Limb (tissue), 2 donors: Measurements from ENCODE around the gene FARSB.
"Not testable (repeated sequence)": the region's sequence is repeated elsewhere in the genome, so short reads cannot be mapped to it uniquely, and the experiment has no call there.

Experiments
- DNase-seq, 2 donors: peaks; one replicate each; pipeline ENCODE4 v3.0.0-alpha.2; 2016; ENCODE audit errors: extremely low spot score in 2 of 2

FARSB gene

GRCh38 chr2:222608081-222608480, 47.8 kb downstream of the FARSB start:
- DNase-seq = no peak

GRCh38 chr2:222606306-222606705, 49.6 kb downstream of the FARSB start:
- DNase-seq = no peak

- DNase-seq = no peak
Measured at GRCh38 chr2:222604749-222605515, 51.0 kb downstream of the FARSB start.

- no peak for DNase-seq
Measured at GRCh38 chr2:222603501-222603900, 52.4 kb downstream of the FARSB start.

DNA sequence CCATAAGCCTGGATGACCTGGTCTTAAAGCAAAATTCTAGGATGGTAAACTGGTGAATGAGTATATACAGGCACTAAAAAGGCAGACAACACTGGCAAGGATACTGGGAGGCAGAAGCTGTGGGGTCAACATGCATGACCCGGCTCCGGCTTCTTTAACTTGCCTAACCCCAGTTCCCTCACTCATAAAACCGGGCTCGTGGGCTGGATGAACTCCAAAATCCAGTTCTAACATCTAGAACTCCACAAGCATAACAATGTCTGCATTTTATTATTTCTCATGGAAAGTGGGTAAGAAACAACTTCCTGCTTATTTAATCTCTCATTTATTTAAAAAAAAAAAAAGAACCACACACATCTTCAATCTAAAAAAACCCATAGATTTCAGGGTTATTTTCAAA, 57.3 kb downstream of the FARSB start:
- no peak for DNase-seq

DNA sequence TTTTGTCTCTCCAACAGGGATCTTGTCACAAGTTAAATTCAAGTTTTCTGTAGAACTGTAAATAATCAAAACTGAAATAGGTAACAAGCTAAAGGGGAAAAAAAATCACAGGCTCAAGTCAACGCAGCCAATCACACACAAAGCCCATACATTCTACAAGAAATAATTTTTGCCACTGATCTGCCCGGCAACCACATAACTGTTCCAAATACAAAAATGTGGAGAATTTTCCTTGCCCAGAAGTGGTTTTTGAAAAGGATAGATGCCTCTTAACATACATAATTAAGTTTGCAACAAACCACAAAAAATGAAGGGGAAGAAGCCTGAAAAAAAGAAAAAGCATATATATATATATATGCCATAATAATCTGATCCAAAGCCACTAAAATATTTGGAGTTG, 60.3 kb downstream of the FARSB start:
- no peak for DNase-seq

GRCh38 chr2:222594679-222595078, 61.2 kb downstream of the FARSB start:
- DNase-seq = no peak

- DNase-seq = no peak
Measured at GRCh38 chr2:222592176-222592575, 63.7 kb downstream of the FARSB start.

DNA sequence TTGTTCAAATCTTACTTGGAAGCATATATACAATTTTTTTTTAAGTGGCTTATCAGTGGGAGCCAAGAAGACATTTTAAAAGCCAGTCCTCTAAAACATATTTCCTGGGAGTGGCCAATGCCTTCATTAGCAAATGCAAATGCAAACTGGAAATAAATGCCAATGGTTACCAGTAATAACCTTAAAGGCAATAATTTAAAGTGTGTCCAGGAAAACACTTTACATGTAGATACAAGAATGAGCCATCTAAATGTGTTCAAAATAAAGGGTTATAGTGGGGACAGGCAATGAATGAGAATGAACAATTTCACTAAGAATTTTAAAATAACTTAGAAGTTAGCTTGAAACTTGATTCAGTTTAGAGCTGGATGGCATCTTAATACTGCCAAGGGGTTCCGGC, 64.2 kb downstream of the FARSB start:
- DNase-seq = no peak

DNA sequence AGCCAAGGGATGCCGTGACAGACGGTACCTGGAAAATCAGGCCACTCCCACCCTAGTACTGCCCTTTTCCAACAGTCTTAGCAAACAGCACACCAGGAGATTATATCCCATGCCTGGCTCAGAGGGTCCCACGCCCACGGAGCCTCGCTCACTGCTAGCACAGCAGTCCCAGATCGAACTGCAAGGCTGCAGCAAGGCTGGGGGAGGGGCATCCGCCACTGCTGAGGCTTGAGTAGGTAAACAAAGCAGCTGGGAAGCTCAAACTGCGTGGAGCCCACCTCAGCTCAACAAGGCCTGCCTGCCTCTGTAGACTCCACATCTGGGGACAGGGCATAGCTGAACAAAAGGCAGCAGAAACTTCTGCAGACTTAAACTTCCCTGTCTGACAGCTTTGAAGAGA, 71.3 kb downstream of the FARSB start:
- not testable (repeated sequence) for DNase-seq

DNA sequence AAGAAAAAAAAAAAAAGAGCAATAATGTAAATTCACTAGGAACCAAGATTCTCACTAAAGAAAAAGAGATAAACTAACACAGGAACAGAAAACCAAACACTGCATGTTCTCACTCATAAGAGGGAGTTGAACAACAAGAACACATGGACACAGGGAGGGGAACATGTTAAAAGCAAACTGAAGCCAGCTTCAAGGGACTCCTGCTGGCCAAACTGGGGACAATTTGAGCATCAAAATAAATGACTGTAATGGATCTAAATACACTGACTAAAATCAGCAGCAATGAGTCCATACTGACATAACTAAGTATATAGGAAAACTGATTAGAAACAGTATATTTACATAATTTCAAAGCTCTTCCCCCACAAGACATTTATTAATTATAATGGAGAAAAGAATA, 73.0 kb downstream of the FARSB start:
- no peak for DNase-seq

- DNase-seq = no peak
Measured at GRCh38 chr2:222577341-222577740, 78.6 kb downstream of the FARSB start.

- DNase-seq = no peak
Measured at GRCh38 chr2:222576171-222577081, 79.5 kb downstream of the FARSB start.

GRCh38 chr2:222575618-222576017, 80.3 kb downstream of the FARSB start:
- no peak for DNase-seq

DNA sequence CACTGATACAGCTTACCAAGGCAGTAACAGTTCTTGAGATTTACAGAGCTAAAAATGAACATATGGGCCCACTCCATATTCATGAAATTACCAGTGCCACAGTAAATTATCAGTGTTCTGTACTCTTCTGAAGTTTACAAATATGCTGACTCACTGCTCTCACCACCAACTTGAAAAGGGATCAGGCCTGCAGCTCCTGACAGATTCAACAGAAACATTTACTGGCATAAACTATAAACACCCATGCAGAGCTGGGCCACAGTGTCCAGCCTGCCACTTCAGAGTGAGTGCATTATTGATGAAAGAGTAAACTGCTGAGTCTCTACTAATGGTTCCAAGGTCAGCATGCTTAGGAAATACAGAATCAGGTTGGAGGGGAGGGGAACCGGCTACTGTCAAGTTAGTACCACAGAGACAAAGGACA, 83.1 kb downstream of the FARSB start:
- no peak for DNase-seq

- no peak for DNase-seq
Measured at GRCh38 chr2:222572264-222572721, 83.6 kb downstream of the FARSB start.

- no peak for DNase-seq
Measured at GRCh38 chr2:222569826-222570225, 86.1 kb downstream of the FARSB start.

DNA sequence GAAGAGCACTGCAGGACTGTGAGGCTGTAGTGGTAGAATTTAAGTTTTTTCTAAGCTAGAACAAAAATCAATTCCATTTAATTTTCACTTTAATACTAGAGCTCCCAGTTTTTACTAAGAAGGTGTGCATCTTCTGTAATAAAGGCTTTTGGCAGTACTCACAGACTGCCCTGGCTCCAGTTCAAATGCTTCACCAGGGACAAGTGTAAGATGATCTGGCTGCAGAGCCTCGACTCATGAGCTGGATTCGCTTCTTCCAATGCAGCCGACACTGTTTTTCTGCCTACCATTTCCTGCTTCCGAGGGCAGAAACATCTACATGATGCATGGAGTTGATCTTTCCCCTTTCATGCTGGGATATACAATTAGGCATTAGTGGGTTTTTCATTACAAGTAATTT, 87.0 kb downstream of the FARSB start:
- peak; percentile 43 to 53 for DNase-seq

DNA sequence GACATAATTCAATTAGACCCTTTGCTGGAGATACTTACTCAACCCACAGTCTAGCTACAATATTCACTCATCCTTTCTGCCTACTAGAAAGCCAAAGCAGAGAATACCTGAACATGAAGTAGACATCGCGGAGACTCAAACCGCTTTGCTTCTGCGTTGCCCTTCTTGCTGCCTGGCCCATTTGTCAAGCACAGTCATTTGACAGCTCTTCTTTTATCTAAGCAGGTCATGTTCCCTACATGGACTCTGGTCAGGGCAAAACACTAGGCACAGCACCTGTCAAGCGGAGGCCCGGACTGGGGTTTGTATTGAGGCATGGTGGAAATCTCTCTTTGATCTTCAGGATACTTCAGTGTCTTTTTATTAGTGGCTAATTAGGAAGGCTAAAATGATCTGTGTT, 89.7 kb downstream of the FARSB start:
- DNase-seq = no peak

DNA sequence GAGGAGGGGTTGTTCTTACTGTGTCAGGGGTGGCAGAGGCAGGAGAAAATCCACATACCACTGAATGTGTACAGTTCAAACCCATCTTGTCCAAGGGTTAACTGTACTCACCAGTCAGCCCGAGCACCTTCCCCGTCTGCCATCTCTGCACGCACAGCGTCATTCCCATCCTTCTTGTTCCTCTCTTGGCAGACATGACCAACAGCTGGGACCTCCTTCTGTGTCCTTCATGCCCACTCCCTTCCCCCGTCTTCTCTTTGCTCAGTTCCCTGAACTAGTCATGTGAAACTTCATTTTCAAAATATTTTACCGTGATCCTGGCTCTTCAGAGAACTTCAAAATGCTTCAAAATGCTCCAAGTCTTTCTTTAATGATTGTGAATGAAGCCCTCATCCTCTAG, 92.0 kb downstream of the FARSB start:
- no peak for DNase-seq

DNA sequence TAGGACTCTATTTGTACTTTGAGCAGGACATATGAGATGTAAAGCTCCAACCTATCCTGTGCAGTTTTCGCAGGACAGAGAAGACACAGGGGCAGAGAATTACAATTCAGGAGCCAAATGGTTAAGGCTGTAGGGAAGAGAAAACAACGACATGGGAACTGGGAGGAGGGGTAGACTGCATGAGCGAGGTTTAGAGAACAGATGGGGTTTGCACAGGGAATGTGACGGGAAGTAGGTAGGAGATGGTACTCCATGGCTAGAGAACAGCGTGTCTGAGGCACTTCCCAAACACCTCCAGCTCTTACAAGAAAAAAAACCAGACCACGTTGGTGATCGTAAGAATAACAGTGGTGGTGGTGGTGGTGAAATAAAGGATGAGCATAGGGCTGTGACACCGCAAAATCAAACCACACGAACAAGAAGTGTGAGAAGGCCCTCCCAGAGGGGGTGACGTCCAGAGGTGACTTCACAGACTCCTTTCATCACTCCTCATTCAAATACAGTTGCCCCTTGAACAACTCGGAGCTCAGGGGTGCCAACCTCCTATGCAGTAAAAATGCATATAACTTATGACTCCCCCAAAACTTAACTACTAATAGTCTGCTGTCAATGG, 92.7 kb downstream of the FARSB start:
- DNase-seq = no peak
